Stimulated activated CD4-positive, alpha-beta T cell treated with anti-CD3 and anti-CD28 coated beads, Interleukin-2, amount 100 ng/mL, for 4 hours (primary cell): ENCODE data around the gene GOLGA1.
A peak's percentile ranks its signal among the peaks of the same experiment; 100 is the strongest.
"Not testable (repeated sequence)": the region's sequence is repeated elsewhere in the genome, so short reads cannot be mapped to it uniquely, and the experiment has no call there.

Source experiments
- DNase-seq: peaks from one replicate; pipeline ENCODE4 v3.0.0-alpha.2; 2020; ENCODE audit warnings: low read depth

The GOLGA1 gene, protein sequence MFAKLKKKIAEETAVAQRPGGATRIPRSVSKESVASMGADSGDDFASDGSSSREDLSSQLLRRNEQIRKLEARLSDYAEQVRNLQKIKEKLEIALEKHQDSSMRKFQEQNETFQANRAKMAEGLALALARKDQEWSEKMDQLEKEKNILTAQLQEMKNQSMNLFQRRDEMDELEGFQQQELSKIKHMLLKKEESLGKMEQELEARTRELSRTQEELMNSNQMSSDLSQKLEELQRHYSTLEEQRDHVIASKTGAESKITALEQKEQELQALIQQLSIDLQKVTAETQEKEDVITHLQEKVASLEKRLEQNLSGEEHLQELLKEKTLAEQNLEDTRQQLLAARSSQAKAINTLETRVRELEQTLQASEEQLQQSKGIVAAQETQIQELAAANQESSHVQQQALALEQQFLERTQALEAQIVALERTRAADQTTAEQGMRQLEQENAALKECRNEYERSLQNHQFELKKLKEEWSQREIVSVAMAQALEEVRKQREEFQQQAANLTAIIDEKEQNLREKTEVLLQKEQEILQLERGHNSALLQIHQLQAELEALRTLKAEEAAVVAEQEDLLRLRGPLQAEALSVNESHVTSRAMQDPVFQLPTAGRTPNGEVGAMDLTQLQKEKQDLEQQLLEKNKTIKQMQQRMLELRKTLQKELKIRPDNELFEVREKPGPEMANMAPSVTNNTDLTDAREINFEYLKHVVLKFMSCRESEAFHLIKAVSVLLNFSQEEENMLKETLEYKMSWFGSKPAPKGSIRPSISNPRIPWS

DNA sequence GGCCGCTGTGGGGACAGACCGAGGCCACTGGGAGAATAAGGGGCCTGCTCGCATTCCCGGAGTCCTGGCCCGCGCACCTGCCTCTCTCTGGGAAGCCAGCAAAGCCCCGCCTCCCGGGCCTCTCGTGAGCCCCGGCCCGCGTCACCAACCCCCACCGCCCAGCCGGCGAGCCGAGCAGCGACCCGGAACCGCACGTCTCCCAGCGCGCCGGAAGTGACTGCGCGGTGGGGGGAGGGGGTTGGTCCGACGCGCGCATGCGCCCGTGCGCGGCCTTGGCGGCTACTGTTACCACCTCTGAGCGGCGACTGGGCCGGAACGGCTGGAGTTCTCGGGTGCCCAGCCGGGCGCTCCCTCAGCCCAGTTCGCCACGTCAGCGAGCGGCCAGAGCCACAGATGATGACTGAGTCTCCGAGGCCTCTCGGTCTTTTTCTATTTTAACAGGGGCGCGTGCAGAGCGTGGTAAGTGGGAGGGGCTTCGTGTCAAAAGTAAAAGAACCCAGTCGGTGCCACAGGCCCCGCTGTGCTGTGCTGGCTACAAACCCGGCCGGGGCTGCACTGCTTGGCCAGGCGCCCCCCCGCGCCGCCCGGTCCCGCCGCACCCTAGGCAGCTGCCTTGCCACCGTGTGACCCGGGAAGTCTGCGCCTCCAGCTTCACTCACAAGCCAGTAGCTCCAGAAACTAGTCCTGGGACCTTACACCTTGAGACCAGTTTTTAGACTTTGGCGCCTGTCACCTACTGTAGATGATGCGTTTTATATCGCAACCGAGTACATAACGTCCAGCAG, at the start of gene GOLGA1:
Gene GOLGA1, minus strand, starts transcription at position 190 of the 785 bp plus-strand sequence. CDS start 2,372 bp downstream, outside the sequence.
- peak; percentile 88 for DNase-seq

DNA sequence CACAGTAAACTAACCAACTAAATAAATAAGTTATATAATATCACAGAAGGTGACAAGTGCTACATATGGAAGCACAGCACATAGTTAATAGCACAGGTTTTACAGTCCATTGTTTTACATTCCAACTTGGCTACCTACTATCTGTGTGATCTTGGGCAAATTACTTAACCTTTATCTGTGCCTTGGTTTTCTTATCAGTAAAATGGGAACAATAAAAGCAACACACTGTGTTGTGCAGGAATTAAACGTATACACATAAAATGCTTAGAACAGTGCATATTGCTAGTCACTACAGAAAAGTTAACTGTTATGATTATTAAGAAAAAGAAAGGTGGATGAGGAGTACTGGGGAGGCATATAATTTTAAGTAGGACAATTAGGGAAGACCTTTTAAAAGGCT, 42.8 kb upstream of the GOLGA1 start:
- no peak for DNase-seq

GRCh38 chr9:124980431-124980830, 39.5 kb upstream of the GOLGA1 start:
- no peak for DNase-seq

- DNase-seq, result no peak
Measured at GRCh38 chr9:124975131-124975530, 34.2 kb upstream of the GOLGA1 start.

DNA sequence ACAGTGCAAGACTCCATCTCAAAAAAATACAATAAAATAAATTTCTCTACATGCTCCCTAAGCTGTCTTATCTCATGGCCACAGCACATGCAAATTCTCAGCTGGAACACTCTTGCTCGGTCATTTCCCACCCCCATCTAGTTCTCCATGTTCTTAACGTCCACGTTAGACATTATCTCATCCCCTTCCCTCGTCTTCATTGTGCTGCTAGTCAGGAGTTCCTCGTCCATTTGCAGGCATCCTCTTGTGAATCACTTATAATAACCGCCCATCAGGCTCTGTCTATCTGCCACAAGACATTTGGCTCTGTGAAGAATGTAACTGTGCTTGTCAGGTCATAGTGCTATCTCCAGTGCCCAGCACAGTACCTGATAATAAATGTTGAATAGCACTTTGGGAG, 32.9 kb upstream of the GOLGA1 start:
- DNase-seq, result no peak

DNA sequence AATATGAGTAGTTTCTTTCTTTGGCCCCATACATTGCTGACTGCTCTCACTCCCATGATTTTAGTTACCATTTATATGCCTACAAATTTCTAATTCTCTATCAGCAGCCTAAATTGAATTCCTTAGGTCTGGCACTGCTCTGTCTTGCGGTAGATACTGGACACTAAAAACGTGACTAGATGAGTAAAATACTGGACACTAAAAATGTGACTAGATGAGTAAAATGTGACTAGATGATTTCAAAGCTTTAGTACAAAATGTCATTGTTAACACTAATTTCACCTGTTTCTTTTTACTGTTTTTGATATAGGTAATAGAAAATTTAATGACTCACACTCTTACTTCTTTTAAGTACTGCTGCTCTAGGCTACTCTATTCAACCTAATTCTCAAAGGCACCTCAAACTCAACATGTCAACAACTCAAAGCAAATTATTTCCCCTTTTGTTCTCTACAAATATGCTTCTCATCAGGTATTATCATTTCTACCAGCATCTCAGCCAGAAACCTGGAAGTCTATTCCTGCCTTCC, 31.4 kb upstream of the GOLGA1 start:
- DNase-seq, result no peak

GRCh38 chr9:124969401-124969800, 28.5 kb upstream of the GOLGA1 start:
- DNase-seq, result no peak

- DNase-seq, result no peak
Measured at GRCh38 chr9:124968238-124968637, 27.4 kb upstream of the GOLGA1 start.

GRCh38 chr9:124965775-124966568, 25.1 kb upstream of the GOLGA1 start:
- not testable (repeated sequence) for DNase-seq

DNA sequence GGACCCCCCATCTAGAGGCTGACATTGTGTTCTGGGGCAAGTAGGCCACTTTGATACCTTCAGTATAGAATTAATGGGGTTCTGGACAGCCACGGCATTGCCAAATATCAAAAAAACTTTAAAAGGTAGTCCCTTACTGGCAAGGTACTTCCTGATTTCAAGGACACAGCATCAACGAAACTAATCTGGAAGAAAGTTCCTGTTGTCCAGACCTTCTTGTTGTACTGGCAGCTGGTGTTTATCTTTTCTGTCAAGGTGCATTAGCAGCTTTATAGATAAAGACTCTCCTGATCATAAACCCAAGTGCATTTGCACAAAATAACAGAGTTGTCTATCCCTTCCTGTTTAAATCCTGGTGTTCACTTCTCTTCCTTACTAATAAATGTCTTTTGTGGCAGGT, 23.7 kb upstream of the GOLGA1 start:
- no peak for DNase-seq

GRCh38 chr9:124964056-124964455, 23.2 kb upstream of the GOLGA1 start:
- no peak for DNase-seq

GRCh38 chr9:124960409-124960752, 19.5 kb upstream of the GOLGA1 start:
- no peak for DNase-seq

DNA sequence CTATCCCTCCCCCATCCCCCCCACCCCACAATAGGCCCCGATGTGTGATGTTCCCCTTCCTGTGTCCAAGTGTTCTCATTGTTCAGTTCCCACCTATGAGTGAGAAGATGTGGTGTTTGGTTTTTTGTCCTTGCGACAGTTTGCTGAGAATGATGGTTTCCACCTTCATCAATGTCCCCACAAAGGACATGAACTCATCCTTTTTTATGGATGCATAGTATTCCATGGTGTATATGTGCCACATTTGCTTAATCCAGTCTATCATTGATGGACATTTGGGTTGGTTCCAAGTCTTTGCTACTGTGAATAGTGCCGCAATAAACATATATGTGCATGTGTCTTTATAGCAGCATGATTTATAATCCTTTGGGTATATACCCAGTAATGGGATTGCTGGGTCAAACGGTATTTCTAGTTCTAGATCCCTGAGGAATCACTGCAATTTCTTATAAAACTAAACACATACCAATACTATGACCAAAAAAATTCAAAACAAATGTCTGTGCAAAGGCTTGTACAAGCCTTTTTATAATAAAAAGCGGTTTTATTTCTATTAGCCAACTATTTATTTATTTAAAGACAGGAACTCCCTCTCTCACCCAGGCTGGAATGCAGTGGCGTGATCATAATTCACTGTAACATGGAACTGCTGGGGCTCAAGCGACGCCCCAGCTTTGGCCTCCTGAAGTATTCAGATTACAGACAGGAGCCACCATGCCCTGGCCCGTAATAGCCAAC, 19.0 kb upstream of the GOLGA1 start:
- DNase-seq, result not testable (repeated sequence)

DNA sequence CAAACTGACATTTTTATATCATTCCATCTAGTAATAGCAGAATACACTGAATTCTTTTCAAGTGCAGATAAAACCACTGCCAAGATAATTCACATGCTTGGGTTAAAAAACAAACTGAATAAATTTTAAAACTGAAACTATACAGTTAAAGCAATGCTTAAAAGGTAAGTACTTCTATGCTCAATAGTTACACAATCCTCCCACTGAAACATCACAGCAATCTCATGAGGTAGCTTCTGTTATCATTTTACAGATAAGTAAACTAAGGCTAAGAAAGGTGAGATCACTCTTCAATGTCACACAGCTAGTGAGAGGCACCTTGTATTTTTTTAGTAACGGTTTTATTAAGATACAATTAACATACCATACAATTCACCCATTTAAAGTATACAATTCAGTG, 13.4 kb upstream of the GOLGA1 start:
- DNase-seq, result no peak

- DNase-seq, result no peak
Measured at GRCh38 chr9:124950050-124950718, 9.3 kb upstream of the GOLGA1 start.

DNA sequence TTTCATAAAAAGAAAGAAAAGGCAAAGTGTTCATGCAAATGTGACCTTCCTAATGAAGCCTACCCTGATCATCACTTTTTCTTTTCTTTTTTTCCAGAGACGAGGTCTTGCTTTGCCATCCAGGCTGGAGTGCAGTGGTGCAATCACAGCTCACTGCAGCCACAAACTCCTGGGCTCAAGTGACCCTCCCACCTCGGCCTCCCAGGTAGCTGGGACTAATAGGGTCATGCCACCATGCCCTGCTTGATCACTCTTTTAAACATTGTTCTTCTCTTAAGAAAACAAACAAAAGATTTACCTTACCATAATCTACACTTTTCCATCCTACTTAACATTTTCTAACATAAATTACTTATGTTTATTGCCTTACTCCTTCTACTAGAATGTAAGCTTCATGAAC, 8.5 kb upstream of the GOLGA1 start:
- no peak for DNase-seq

- DNase-seq, result no peak
Measured at GRCh38 chr9:124947727-124948391, 7.0 kb upstream of the GOLGA1 start.

- no peak for DNase-seq
Measured at GRCh38 chr9:124946167-124946566, 5.3 kb upstream of the GOLGA1 start.

- peak; percentile 41 for DNase-seq
Measured at GRCh38 chr9:124941679-124942561, 1.0 kb upstream of the GOLGA1 start.
